Trophoblast cell (in vitro differentiated cells and primary cell): Measurements from ENCODE around the gene PAQR3.

Source experiments
- DNase-seq, 2 donors: peaks; one replicate each; pipeline ENCODE4 v3.0.0-alpha.2; 2016
- H2AFZ ChIP-seq: 2 replicates; pipeline ENCODE4 v1.6.1; 2013; ENCODE audit warnings: low read length, moderate library complexity, mild to moderate bottlenecking; ENCODE audit not compliant: insufficient read depth, poor library complexity
- H2AK5ac ChIP-seq: 2 replicates; pipeline ENCODE4 v1.6.1; 2013; ENCODE audit warnings: mild to moderate bottlenecking, low read length
- H2BK120ac ChIP-seq: 2 replicates; pipeline ENCODE4 v1.6.1; 2013; ENCODE audit warnings: low read length, mild to moderate bottlenecking, moderate library complexity; ENCODE audit not compliant: insufficient read depth, poor library complexity
- H2BK12ac ChIP-seq: 2 replicates; pipeline ENCODE4 v1.6.1; 2013; ENCODE audit warnings: mild to moderate bottlenecking, low read length, moderate library complexity
- H2BK5ac ChIP-seq: 2 replicates; pipeline ENCODE4 v1.6.1; 2013; ENCODE audit warnings: low read length, low read depth, moderate library complexity, mild to moderate bottlenecking; ENCODE audit not compliant: poor library complexity
- H3K14ac ChIP-seq: 2 replicates; pipeline ENCODE4 v1.6.1; 2013; ENCODE audit warnings: mild to moderate bottlenecking, low read length
- H3K18ac ChIP-seq: 2 replicates; pipeline ENCODE4 v1.6.1; 2013; ENCODE audit warnings: mild to moderate bottlenecking, low read length
- H3K23ac ChIP-seq: 2 replicates; pipeline ENCODE4 v1.6.1; 2013; ENCODE audit warnings: low read length
- H3K27ac ChIP-seq: 2 replicates; pipeline ENCODE4 v1.5.1; 2013; ENCODE audit warnings: low read depth, mild to moderate bottlenecking, inconsistent platforms, low read length, moderate library complexity
- H3K27me3 ChIP-seq: 2 replicates; pipeline ENCODE4 v1.6.1; 2013; ENCODE audit warnings: inconsistent platforms, mild to moderate bottlenecking, low read length, moderate library complexity; ENCODE audit not compliant: insufficient read depth
- H3K36me3 ChIP-seq, 2 experiments: 1 replicate in 1 of 2; 2 replicates in 1 of 2; pipeline ENCODE4 v1.6.1; 2013; ENCODE audit warnings: low read length in 2 of 2, mild to moderate bottlenecking in 2 of 2, moderate library complexity in 1 of 2; ENCODE audit not compliant: insufficient read depth in 2 of 2, control insufficient read depth in 1 of 2
- H3K4ac ChIP-seq: 2 replicates; pipeline ENCODE4 v1.6.1; 2013; ENCODE audit warnings: low read depth, mild to moderate bottlenecking, low read length, moderate library complexity
- H3K4me1 ChIP-seq, 2 experiments: 1 replicate in 1 of 2; 2 replicates in 1 of 2; pipeline ENCODE4 v1.6.1; 2013; ENCODE audit warnings: low read length in 2 of 2, mild to moderate bottlenecking in 2 of 2, moderate library complexity in 1 of 2; ENCODE audit not compliant: insufficient read depth in 2 of 2, control insufficient read depth in 1 of 2
- H3K4me2 ChIP-seq: 2 replicates; pipeline ENCODE4 v1.6.1; 2013; ENCODE audit warnings: inconsistent platforms, mild to moderate bottlenecking, low read length, moderate library complexity
- H3K4me3 ChIP-seq: 2 replicates; pipeline ENCODE4 v1.5.1; 2013; ENCODE audit warnings: mild to moderate bottlenecking, low read depth, low read length, inconsistent platforms
- H3K79me1 ChIP-seq: one replicate; pipeline ENCODE4 v1.6.1; 2013; ENCODE audit warnings: low read length
- H3K79me2 ChIP-seq: 2 replicates; pipeline ENCODE4 v1.6.1; 2013; ENCODE audit warnings: low read length, mild to moderate bottlenecking; ENCODE audit not compliant: control insufficient read depth, insufficient read depth, poor library complexity
- H3K9ac ChIP-seq: 2 replicates; pipeline ENCODE4 v1.6.1; 2013; ENCODE audit warnings: mild to moderate bottlenecking, low read length
- H3K9me3 ChIP-seq: 2 replicates; pipeline ENCODE4 v1.6.1; 2013; ENCODE audit warnings: low read depth, mild to moderate bottlenecking, control low read depth, inconsistent platforms, low read length; ENCODE audit not compliant: insufficient read depth
- H4K12ac ChIP-seq: 2 replicates; pipeline ENCODE4 v1.6.1; 2013; ENCODE audit warnings: low read depth, mild to moderate bottlenecking, low read length, moderate library complexity
- H4K8ac ChIP-seq: 2 replicates; pipeline ENCODE4 v1.6.1; 2013; ENCODE audit warnings: low read depth, mild to moderate bottlenecking, low read length, moderate library complexity
- H4K91ac ChIP-seq: one replicate; pipeline ENCODE4 v1.6.1; 2013; ENCODE audit warnings: low read depth, mild to moderate bottlenecking, low read length, moderate library complexity
- WGBS: extraction: QIAGEN DNeasy Blood & Tissue Kit; methylation state at CpG from one replicate; pipeline ENCODE4 v1.1.7; 2013; ENCODE audit warnings: missing lambda C conversion rate; ENCODE audit not compliant: insufficient read length, insufficient coverage; ENCODE audit errors: extremely low coverage; 5-methylcytosine and 5-hydroxymethylcytosine counted together

Gene PAQR3

DNA sequence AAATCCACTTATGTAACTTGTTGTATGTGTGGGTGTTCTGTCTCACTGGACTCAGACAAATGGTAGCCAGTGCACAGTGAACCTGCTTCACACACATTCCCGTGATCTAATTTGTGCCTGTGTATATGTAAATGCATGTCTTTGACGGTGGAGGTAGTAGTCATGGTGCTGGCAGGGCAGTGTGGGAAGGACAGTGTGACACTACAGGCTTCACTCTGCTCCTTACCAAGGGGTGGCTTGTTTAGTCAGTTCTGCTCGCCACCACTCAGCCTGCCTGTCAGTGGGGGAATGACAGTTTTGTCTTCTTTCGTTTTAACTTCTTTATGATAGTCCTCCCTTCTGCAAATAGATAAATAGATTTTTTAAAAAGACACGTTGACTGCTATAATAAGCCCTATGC lies 17.7 kb upstream of the PAQR3 start:
- H3K4me2 ChIP-seq: no peak overlapping the region
- no peak overlapping the region for H3K9ac ChIP-seq
- DNase-seq: no peak
- H2AK5ac ChIP-seq: no peak overlapping the region
- H2BK120ac ChIP-seq: no peak overlapping the region
- no CpG with 5 or more reads among the region's 5 CpGs for WGBS
- no peak overlapping the region for H4K91ac ChIP-seq
- H3K79me1 ChIP-seq: no peaks in the 10 kb centered on the region
- H2BK5ac ChIP-seq: no peak overlapping the region
- no peaks in the 10 kb centered on the region for H3K79me2 ChIP-seq
- H3K4me3 ChIP-seq: no peak overlapping the region
- no peak overlapping the region for H3K14ac ChIP-seq
- H2AFZ ChIP-seq: no peak overlapping the region
- H3K36me3 ChIP-seq: no peaks in the 10 kb centered on the region
- H3K27me3 ChIP-seq: no peaks in the 10 kb centered on the region
- H3K27ac ChIP-seq: no peak overlapping the region
- H3K4me1 ChIP-seq: no peaks in the 10 kb centered on the region
- no peak overlapping the region for H2BK12ac ChIP-seq
- H4K8ac ChIP-seq: no peak overlapping the region
- no peaks in the 10 kb centered on the region for H3K9me3 ChIP-seq
- H4K12ac ChIP-seq: no peak overlapping the region
- H3K18ac ChIP-seq: no peak overlapping the region
- no peak overlapping the region for H3K23ac ChIP-seq
- no peak overlapping the region for H3K4ac ChIP-seq

DNA sequence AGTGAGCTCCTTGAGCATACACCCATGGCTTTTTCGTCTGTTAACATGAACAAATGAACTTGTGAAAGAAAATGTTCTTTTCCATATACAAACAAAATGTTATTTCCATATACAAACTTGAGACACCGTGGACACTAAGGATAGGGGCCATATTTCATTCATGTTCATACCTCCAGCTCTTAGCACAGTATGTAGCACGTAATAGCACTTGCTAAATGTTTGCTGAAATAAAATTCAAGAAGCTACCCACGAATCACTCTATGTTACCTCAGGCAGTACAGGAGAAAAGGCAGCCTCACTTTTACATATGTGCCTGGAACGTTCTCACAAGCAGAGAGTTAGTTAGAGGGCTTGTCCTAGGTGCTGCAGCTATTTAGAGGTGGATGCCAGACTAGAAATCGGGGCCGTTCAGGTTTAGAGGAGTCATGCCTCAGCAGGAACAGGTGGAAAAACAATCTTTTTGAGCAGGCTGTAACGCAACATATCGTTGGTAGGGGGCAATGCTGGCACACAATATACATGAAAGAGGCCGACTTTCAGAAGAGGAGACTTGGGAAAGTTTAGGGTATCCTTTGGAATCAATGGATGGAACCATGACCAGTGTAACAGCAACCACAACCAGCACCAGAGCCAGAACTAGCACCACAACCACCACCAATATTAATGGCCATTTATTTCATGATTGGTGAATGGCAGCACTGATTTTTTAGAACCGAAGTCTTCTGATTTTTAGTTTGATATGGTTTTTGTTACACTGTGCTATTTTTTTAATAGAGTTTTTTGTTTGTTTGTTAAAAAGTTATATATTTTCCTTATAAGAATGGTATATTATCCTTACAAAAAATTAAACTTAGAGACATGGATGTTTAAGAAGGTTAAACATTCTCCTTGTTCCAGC lies 14.8 kb upstream of the PAQR3 start:
- no peaks in the 10 kb centered on the region for H3K9me3 ChIP-seq
- H2AK5ac ChIP-seq: no peak overlapping the region
- H4K91ac ChIP-seq: no peak overlapping the region
- no peak overlapping the region for H2BK12ac ChIP-seq
- no peaks in the 10 kb centered on the region for H3K27me3 ChIP-seq
- no peak overlapping the region for H3K18ac ChIP-seq
- H3K23ac ChIP-seq: no peak overlapping the region
- no peaks in the 10 kb centered on the region for H3K79me2 ChIP-seq
- H3K4ac ChIP-seq: no peak overlapping the region
- H3K4me1 ChIP-seq: no peaks in the 10 kb centered on the region
- no peaks in the 10 kb centered on the region for H3K79me1 ChIP-seq
- H4K8ac ChIP-seq: no peak overlapping the region
- no peak overlapping the region for H2AFZ ChIP-seq
- H2BK5ac ChIP-seq: no peak overlapping the region
- H4K12ac ChIP-seq: no peak overlapping the region
- peak in 1 of 2 donors; percentile 20 for DNase-seq
- H3K4me3 ChIP-seq: no peak overlapping the region
- H3K4me2 ChIP-seq: no peak overlapping the region
- no peak overlapping the region for H2BK120ac ChIP-seq
- no CpG with 5 or more reads among the region's 11 CpGs for WGBS
- no peak overlapping the region for H3K9ac ChIP-seq
- H3K27ac ChIP-seq: no peak overlapping the region
- no peak overlapping the region for H3K14ac ChIP-seq
- H3K36me3 ChIP-seq: no peaks in the 10 kb centered on the region

DNA sequence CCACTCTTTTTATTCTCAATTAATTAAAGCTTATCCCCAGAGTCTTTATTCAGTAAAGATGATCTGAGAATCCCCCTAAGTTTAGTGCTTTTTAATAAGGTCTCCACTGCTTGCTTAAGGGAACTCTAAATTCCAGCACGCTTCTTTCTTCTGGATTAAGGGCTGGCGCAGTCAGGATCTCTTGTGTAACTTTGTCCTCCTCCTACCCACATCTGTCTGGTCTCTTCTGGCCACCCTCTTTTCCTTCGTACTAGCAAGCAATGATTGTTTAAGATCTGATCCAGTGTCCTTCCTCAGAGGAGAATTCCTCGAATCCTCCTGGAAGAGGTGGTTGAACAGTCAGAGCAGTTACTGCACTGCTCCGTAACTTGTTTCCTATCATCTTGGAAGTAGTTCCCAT lies 14.0 kb upstream of the PAQR3 start:
- Histone ChIP-seq H3K27ac (no peak overlapping the region), H4K12ac (no peak overlapping the region), H2BK5ac (no peak overlapping the region), H2BK12ac (no peak overlapping the region), H3K79me2 (no peaks in the 10 kb centered on the region), H3K4ac (no peak overlapping the region), H3K4me3 (no peak overlapping the region), H2BK120ac (no peak overlapping the region), H3K4me2 (no peak overlapping the region), H3K23ac (no peak overlapping the region), H3K9me3 (no peaks in the 10 kb centered on the region), H3K27me3 (no peaks in the 10 kb centered on the region), H3K36me3 (no peaks in the 10 kb centered on the region), H3K9ac (no peak overlapping the region), H4K91ac (no peak overlapping the region), H3K4me1 (no peaks in the 10 kb centered on the region), H2AFZ (no peak overlapping the region), H3K18ac (no peak overlapping the region), H3K79me1 (no peaks in the 10 kb centered on the region), H4K8ac (no peak overlapping the region), H3K14ac (no peak overlapping the region), H2AK5ac (no peak overlapping the region)
- DNase-seq: no peak
- no CpG with 5 or more reads among the region's 5 CpGs for WGBS

DNA sequence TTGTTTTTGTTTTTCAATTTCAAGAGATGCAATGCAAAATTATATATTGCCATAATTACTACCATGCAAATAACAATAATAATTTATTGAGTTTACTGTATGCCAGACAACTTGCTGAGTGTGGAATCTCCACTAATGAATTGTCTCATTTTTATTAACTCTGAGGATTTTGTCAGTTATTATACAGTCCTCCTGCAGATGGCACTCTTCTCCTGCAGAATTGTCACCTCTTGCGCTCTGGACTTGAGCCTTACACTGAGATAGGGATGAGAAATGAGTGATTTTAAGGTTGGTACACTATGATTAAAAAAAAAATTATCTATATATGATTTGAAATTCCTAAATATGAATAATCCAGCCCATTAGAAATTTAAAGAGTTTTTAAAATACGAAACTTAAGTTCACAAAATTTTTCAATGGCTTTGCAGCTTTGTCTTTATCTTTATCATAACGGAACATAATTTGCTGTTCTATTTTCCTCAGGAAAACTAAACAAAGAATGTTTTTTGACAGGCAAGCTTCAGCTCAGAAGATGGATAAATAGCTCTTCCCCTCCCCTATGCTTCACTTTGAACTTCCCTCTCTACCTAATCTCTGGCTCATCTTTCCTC lies 12.7 kb upstream of the PAQR3 start:
- H3K79me2 ChIP-seq: no peaks in the 10 kb centered on the region
- no peak overlapping the region for H3K23ac ChIP-seq
- H4K12ac ChIP-seq: no peak overlapping the region
- no peak overlapping the region for H4K91ac ChIP-seq
- peak; percentile 24 to 79 for DNase-seq
- no peak overlapping the region for H3K4me2 ChIP-seq
- no peaks in the 10 kb centered on the region for H3K27me3 ChIP-seq
- H2BK5ac ChIP-seq: no peak overlapping the region
- H2AFZ ChIP-seq: no peak overlapping the region
- H3K14ac ChIP-seq: no peak overlapping the region
- H3K4me3 ChIP-seq: no peak overlapping the region
- no peak overlapping the region for H3K9ac ChIP-seq
- H3K4me1 ChIP-seq: no peaks in the 10 kb centered on the region
- no CpG with 5 or more reads among the region's 3 CpGs for WGBS
- no peak overlapping the region for H3K27ac ChIP-seq
- H3K4ac ChIP-seq: no peak overlapping the region
- no peak overlapping the region for H3K18ac ChIP-seq
- H3K9me3 ChIP-seq: no peaks in the 10 kb centered on the region
- H2BK120ac ChIP-seq: no peak overlapping the region
- H3K36me3 ChIP-seq: no peaks in the 10 kb centered on the region
- no peaks in the 10 kb centered on the region for H3K79me1 ChIP-seq
- H4K8ac ChIP-seq: no peak overlapping the region
- H2AK5ac ChIP-seq: no peak overlapping the region
- no peak overlapping the region for H2BK12ac ChIP-seq
